Upper lobe of left lung (tissue), 4 donors: ENCODE results near the gene OTUD3.

ENCODE experiments used
- EP300 ChIP-seq, 4 donors: sonication (generic); formaldehyde crosslinking; IDR thresholded peaks; one replicate each; pipeline ENCODE4 v1.5.1; 2017; ENCODE audit warnings: antibody characterized with exemption in 4 of 4, control low read depth in 2 of 4
- POLR2A ChIP-seq, 4 donors: fragments of 450-650 bp; IDR thresholded peaks; one replicate each; pipeline ENCODE4 v1.5.1; 2016 to 2017; ENCODE audit warnings: antibody characterized with exemption in 4 of 4, mild to moderate bottlenecking in 2 of 4
- TF ChIP-seq, protein P1 (sequence below), 6 experiments: fragments of 450-650 bp in 4 of 6; fragments of 200-600 bp in 2 of 6; sonication (generic) in 2 of 6; IDR thresholded peaks; one replicate each; pipeline ENCODE4 v1.5.1; 2016 to 2019; ENCODE audit warnings: antibody characterized with exemption in 6 of 6

DNA sequence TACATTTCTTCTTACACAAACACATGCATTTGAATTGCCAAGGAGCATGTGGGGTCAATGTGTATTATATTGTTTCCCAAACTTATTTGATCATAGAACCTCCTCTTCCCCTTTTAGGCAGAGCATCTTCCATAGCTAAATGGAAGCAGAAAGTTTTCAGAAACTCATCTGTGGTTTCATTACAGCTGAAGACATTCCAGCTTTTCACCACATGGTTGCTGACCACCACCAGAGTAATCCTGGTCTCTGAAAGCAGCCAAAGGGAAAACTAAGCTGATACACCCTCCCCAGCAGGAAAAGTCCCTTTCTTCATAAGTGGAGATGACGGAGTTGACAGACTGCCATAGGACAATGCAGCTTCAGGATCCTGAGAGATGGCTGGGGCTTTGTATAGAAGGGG is 30.2 kb upstream of the OTUD3 start:
- TF ChIP-seq, protein P1, sequence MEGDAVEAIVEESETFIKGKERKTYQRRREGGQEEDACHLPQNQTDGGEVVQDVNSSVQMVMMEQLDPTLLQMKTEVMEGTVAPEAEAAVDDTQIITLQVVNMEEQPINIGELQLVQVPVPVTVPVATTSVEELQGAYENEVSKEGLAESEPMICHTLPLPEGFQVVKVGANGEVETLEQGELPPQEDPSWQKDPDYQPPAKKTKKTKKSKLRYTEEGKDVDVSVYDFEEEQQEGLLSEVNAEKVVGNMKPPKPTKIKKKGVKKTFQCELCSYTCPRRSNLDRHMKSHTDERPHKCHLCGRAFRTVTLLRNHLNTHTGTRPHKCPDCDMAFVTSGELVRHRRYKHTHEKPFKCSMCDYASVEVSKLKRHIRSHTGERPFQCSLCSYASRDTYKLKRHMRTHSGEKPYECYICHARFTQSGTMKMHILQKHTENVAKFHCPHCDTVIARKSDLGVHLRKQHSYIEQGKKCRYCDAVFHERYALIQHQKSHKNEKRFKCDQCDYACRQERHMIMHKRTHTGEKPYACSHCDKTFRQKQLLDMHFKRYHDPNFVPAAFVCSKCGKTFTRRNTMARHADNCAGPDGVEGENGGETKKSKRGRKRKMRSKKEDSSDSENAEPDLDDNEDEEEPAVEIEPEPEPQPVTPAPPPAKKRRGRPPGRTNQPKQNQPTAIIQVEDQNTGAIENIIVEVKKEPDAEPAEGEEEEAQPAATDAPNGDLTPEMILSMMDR (IDR thresholded peaks at IDR 0.05) = no peak
- no peak for TF ChIP-seq EP300 (IDR thresholded peaks at IDR 0.05)
- no peak for TF ChIP-seq POLR2A (IDR thresholded peaks at IDR 0.05)
